GM19372 (cell line): ENCODE data around the gene PAQR3.

ENCODE experiments used
- ATAC-seq: cut with Tn5 transposase; IDR thresholded peaks from one replicate; pipeline ENCODE4 v1.9.1; 2021; ENCODE audit warnings: mild to moderate bottlenecking, low read depth, moderate library complexity; ENCODE audit not compliant: unreplicated experiment

Gene PAQR3

DNA sequence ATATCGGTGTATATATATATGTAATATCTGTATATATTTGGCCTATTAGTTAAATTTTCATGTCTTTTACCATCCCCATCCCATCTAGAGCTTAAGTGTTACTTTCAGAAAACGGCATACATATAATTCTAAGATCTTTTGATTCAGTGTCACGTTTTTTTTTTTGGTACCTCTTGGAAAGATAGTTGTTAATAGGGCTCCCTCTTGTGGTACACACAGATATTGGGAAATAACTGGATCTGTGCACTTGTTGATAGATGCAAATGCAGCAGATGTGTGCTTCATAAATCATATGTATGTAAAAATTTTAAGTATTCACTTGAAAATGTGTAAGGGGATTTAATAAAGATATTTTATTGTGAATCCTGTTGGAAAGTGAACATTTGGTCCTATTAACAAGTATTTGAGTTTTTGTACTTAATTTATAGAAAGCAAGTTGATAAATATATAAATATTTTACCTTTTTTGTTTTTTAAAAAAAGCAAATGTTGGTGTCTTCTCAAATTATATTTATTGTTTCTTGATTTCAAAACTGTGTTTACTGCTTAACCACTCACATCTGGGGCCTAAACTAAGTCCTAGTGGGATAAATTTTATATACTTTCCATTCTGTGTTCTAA, 74.7 kb downstream of the PAQR3 start:
- no peak for ATAC-seq

DNA sequence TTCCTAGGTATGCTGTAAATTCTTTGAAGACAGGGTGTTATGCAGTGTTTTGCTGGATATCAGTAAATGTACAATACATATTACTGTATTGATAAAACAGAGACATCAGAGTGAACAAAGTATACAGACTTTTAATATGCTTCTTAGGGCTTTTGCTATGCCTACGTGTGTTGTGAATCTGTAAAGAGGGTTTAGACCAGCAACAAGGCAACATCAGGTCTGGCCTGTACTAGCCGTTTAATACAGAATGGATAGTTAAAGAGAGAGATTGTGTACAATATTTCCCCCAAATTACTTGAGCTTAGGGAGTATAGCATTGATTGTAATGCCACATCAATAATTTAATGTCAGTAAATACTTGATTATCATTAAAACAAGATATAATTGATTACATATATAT, 75.2 kb downstream of the PAQR3 start:
- no peak for ATAC-seq

DNA sequence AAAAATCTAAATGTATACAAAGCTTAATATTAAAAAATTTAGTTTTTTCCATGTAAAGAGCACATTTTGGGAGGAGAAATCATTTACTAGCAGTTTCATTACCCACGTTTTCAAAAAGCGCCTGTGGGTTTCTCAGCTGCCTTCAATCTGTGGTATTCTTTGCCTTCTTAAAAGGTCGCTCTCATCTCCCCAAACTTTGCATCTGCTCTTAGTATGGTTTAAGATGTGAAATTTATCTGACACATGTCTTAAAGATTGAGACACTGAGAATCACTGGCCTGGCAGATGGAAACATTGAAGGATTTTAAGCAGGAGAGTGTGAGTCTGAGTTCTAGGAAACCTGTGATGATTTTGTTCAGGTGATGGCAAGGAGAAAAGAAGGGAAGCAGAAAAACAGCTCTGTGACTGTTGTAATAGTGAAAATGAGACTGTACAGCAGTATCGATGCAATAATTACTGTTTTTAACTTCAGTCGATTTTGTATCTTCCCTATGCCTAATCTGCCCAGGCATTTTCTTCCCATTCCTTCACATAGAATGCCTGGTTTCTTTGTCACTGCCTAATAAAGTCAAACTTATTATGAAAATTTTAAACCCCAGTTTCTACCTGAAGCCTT, 75.9 kb downstream of the PAQR3 start:
- peak; percentile 52 for ATAC-seq

DNA sequence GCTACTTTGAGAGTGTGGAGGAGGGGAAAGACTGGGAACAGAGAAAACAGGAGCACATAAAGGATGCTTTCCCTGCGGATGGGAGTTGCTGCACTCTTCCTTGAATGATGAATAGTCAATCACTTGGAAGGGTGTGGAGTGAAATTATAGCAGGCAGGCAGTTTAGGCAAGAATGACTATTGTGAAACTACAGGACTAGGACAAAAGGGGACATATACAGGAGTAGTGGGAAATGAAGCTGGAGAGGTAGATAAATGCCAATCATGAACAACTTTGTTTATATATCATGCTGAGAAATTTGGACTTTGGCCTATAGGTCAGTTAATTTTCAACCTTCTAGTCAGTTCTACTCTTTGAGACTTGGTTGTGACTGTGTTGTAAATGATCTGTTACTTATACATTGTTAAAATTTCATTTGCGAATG, 76.9 kb downstream of the PAQR3 start:
- no peak for ATAC-seq
